Lung (tissue), 12 donors: ENCODE results near the gene CFAP57. TPM values are rescaled to one million over a fixed set of nuclear protein-coding genes. Genes with fewer than 3 reads are reported as not detected.

Source experiments
- ATAC-seq: fragments of 200-7000 bp; cut with Tn5 transposase; one replicate; pipeline ENCODE4 v1.9.1; 2020; ENCODE audit warnings: moderate number of reproducible peaks; ENCODE audit not compliant: insufficient read depth, low FRiP score
- DNase-seq, 3 donors: peaks; one replicate each; pipeline ENCODE4 v3.0.0-alpha.2; 2013 to 2017
- H3K27ac ChIP-seq, 2 donors: one replicate each; pipeline ENCODE4 v1.5.1; 2013; ENCODE audit warnings: mild to moderate bottlenecking in 2 of 2, moderate library complexity in 2 of 2, control low read depth in 1 of 2, inconsistent platforms in 1 of 2, low read depth in 1 of 2, low read length in 1 of 2
- H3K27me3 ChIP-seq, 3 donors: one replicate each; pipeline ENCODE4 v1.5.1; 2013; ENCODE audit warnings: low read length in 2 of 3; ENCODE audit not compliant: control insufficient read depth in 3 of 3, insufficient read depth in 3 of 3
- H3K36me3 ChIP-seq, 4 donors: one replicate each; pipeline ENCODE4 v1.5.1; 2013; ENCODE audit warnings: low read length in 4 of 4, mild to moderate bottlenecking in 1 of 4, moderate library complexity in 1 of 4; ENCODE audit not compliant: control insufficient read depth in 4 of 4, insufficient read depth in 4 of 4
- H3K4me1 ChIP-seq, 5 donors: one replicate each; pipeline ENCODE4 v1.5.1; 2013; ENCODE audit warnings: low read length in 5 of 5, mild to moderate bottlenecking in 2 of 5, moderate library complexity in 1 of 5; ENCODE audit not compliant: control insufficient read depth in 5 of 5, insufficient read depth in 5 of 5
- H3K4me3 ChIP-seq: one replicate; pipeline ENCODE4 v1.5.1; 2013; ENCODE audit warnings: mild to moderate bottlenecking, control low read depth, moderate library complexity
- H3K9ac ChIP-seq, 2 donors: one replicate each; pipeline ENCODE4 v1.5.1; 2013; ENCODE audit warnings: low read length in 2 of 2, control low read depth in 1 of 2; ENCODE audit not compliant: insufficient read depth in 1 of 2
- H3K9me3 ChIP-seq, 4 donors: one replicate each; pipeline ENCODE4 v1.5.1; 2013; ENCODE audit warnings: low read length in 3 of 4, mild to moderate bottlenecking in 1 of 4, moderate library complexity in 1 of 4; ENCODE audit not compliant: control insufficient read depth in 4 of 4, insufficient read depth in 3 of 4
- CTCF ChIP-seq: IDR thresholded peaks from 2 replicates; pipeline ENCODE4 v1.5.1; 2012; ENCODE audit warnings: mild to moderate bottlenecking; ENCODE audit errors: control extremely low read depth, extremely low read depth
- WGBS, 2 donors: extraction: QIAGEN DNeasy Blood & Tissue Kit; methylation state at CpG; one replicate each; pipeline ENCODE4 v1.1.7; 2013; 5-methylcytosine and 5-hydroxymethylcytosine counted together
- polyA plus RNA-seq, 2 donors: library from polyadenylated mRNA; stranded (reverse); fragments of 200-250 nt; gene quantifications; one replicate each; pipeline ENCODE4 v1.2.1, GENCODE V29; 2013
- total RNA-seq, 2 donors: library from RNA; depleted of rRNA in 1 of 2; stranded (reverse); fragments of >200 nt in 1 of 2; gene quantifications; one replicate each; pipeline ENCODE4 v1.2.1, GENCODE V29; 2014 to 2021
- donor health status: control.
- donor health status: control.
- donor health status: Bipolar disorder and iron deficiency.
- donor health status: healthy.
- donor health status: DM: yes; HTN: yes; CAD: no.

The CFAP57 gene
- total and polyA plus RNA-seq, 4 donors: 1.7 to 12.3 (median 6.3) TPM

- Histone ChIP-seq H3K27ac (no peak overlapping the region), H3K36me3 (no peaks in the 10 kb centered on the region), H3K4me3 (no peak overlapping the region), H3K27me3 (no peaks in the 10 kb centered on the region), H3K4me1 (peaks cover 0 to 2% (median 0%) of the 10 kb centered on the region in 5 donors), H3K9me3 (no peaks in the 10 kb centered on the region), H3K9ac (no peak overlapping the region)
- DNase-seq (no peak), ATAC-seq (no peak)
- WGBS, 2 donors: 90 to 91% methylated on average over 6 of the region's 6 CpGs
- no peak for TF ChIP-seq CTCF
These were observed 71.2 kb downstream of the CFAP57 start for GRCh38 chr1:43243299-43243698.

- DNase-seq (no peak), ATAC-seq (no peak)
- no peaks in the 10 kb centered on the region for H3K36me3 ChIP-seq
- H3K4me1 ChIP-seq: peaks cover 0 to 1% (median 0%) of the 10 kb centered on the region in 5 donors
- no peaks in the 10 kb centered on the region for H3K27me3 ChIP-seq
- no peak overlapping the region for H3K9ac ChIP-seq
- no peak overlapping the region for H3K4me3 ChIP-seq
- no peak overlapping the region for H3K27ac ChIP-seq
- no peaks in the 10 kb centered on the region for H3K9me3 ChIP-seq
- TF ChIP-seq CTCF: no peak
- WGBS, 2 donors: 97 to 99% methylated on average over 4 of the region's 4 CpGs
These were observed 74.5 kb downstream of the CFAP57 start for GRCh38 chr1:43246466-43247213.

- no peak overlapping the region for H3K9ac ChIP-seq
- H3K27ac ChIP-seq: no peak overlapping the region
- no peaks in the 10 kb centered on the region for H3K36me3 ChIP-seq
- no peaks in the 10 kb centered on the region for H3K9me3 ChIP-seq
- ATAC-seq: no peak
- H3K4me1 ChIP-seq: no peaks in the 10 kb centered on the region
- WGBS, 2 donors: 79 to 89% methylated on average over 6 of the region's 6 CpGs
- DNase-seq: no peak
- no peak for TF ChIP-seq CTCF
- no peaks in the 10 kb centered on the region for H3K27me3 ChIP-seq
- H3K4me3 ChIP-seq: no peak overlapping the region
These were observed 75.3 kb downstream of the CFAP57 start for GRCh38 chr1:43247256-43247921.
